AG10803 (cell line): ENCODE results near the gene SLC9B1.
"Not testable (repeated sequence)": the region's sequence is repeated elsewhere in the genome, so short reads cannot be mapped to it uniquely, and the experiment has no call there.

Experiments used
- DNase-seq: peaks from one replicate; pipeline ENCODE4 v3.0.0; 2010; ENCODE audit warnings: low read depth
- H3K4me3 ChIP-seq: 2 replicates; pipeline ENCODE4 v1.5.1; 2011; ENCODE audit warnings: mild to moderate bottlenecking, low read length, control low read depth
- TF ChIP-seq, protein P1 (sequence below): conservative IDR thresholded peaks from 2 replicates; pipeline ENCODE4 v1.5.1; 2011; ENCODE audit warnings: mild to moderate bottlenecking, low read length, control low read depth, inconsistent platforms

The SLC9B1 gene

DNA sequence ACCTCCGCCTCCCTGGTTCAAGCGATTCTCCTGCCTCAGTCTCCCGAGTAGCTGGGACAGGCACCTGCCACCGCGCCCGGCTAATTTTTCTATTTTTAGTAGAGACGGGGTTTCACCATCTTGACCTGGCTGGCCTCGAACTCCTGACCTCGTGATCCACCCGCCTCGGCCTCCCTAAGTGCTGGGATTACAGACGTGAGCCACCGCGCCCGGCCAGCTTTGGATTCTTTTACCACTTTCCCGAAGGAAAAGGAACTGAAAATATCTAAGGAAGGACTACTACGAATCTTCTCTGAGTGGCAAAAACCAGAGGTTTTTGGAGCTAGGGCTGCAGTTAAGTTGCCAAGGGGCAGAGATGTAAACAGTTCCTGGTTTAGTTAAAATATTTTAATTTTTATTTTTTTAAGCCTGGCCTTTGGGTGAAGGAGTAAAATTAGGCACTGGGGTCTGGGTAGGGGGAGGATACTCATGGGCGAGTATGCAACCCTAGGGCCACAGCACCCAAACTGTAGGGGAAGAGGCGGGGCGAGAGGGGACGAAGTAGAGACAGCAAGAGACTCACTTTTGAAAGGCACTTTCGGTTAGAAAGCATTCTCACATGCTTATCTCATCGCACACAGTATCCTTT, 151.2 kb downstream of the SLC9B1 start:
- no peak for DNase-seq
- TF ChIP-seq, protein P1, sequence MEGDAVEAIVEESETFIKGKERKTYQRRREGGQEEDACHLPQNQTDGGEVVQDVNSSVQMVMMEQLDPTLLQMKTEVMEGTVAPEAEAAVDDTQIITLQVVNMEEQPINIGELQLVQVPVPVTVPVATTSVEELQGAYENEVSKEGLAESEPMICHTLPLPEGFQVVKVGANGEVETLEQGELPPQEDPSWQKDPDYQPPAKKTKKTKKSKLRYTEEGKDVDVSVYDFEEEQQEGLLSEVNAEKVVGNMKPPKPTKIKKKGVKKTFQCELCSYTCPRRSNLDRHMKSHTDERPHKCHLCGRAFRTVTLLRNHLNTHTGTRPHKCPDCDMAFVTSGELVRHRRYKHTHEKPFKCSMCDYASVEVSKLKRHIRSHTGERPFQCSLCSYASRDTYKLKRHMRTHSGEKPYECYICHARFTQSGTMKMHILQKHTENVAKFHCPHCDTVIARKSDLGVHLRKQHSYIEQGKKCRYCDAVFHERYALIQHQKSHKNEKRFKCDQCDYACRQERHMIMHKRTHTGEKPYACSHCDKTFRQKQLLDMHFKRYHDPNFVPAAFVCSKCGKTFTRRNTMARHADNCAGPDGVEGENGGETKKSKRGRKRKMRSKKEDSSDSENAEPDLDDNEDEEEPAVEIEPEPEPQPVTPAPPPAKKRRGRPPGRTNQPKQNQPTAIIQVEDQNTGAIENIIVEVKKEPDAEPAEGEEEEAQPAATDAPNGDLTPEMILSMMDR = no peak
- H3K4me3 ChIP-seq = peak overlapping the region; percentile 68

DNA sequence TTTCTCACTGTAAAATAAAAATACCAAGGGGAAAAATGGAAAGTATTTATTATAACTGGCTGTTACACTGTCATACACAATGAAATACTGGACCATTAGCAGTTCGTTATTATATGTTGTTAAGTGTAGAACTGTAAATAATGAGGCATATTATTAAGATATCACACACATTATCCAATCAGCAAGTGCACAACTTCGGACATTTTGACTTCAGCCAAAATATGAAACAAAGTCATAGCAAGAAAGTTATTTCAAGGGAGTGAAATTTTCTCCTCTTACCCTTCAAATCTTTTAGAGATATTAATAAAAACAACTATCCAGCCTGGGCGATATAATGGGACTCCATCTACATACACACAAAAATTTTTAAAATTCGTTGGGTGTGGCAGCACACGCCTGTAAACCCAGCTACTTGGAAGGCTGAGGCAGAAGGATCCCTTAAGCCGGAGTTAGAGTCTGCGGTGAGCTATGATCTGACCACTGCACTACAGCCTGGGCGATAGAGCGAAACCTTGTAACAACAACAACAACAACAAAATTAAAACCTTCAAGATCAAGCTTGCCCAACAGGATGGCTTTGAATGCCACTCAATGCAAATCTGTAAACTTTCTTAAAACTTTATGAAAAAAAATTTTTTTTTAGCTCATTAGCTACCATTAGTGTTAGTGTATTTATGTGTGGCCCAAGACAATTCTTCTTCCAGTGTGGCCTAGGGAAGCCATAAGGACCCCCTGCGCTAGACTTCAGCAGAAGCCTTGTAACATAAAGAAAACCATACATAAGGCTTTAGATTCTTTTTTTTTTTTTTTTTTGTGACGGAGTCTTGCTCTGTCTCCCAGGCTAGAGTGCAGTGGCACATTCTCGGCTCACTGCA, 152.0 kb downstream of the SLC9B1 start:
- H3K4me3 ChIP-seq = peak overlapping the region; percentile 68
- no peak for DNase-seq
- TF ChIP-seq, protein P1 = no peak

DNA sequence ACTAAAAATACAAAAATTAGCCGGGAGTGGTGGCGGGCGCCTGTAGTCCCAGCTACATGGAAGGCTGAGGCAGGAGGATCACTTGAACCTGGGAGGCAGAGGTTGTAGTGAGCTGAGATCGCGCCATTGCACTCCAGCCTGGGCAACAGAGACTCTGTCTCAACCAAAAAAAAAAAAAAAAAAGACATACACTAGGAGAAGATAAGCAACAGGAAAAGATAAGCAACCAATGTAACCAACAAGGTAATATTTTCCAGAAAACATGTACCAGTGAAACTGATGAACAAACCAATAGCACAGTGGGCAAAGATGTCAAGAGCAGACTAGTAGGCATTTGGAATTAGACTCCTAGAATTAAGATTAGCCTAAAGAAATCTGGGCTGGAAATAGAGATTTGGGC, 154.2 kb downstream of the SLC9B1 start:
- not testable (repeated sequence) for H3K4me3 ChIP-seq, DNase-seq

DNA sequence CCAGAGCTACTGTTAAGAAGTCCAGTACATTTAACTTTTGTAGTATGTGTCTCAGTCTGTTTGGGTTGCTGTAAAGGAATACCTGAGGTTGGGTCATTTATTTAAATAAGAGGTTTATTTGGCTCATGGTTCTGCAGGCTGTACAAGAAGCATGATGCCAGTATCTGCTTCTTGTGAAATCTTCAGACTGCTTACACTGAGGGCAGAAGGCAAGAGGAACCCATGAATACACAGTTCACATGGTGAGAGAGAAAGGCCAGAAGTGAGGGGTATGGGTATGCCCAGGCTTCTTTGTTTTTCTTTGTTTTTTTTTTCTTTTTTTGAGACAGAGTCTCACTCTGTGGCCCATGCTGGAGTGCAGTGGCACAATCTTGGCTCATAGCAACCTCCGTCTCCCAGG, 156.8 kb downstream of the SLC9B1 start:
- TF ChIP-seq, protein P1 = no peak
- DNase-seq = no peak
- no peak overlapping the region for H3K4me3 ChIP-seq

DNA sequence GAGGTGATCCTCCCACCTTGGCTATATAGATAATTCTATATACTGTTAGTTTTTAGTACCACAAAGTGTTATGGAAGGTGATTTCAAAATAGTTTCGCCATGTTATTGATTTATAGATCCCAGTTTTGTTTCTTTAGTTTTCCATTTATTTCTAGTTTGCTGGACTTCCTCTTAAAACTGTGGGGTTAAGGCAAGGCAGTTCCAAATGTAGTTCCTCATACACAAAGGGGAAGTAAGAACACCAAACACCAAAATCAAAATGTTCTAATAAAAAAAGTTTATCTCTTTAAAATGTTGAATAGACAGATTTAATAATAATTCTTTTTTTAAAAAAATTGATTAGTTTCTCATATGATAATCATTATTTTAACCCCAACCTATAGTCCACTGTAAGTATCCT, 157.5 kb downstream of the SLC9B1 start:
- no peak overlapping the region for H3K4me3 ChIP-seq
- TF ChIP-seq, protein P1 = no peak
- DNase-seq = no peak

DNA sequence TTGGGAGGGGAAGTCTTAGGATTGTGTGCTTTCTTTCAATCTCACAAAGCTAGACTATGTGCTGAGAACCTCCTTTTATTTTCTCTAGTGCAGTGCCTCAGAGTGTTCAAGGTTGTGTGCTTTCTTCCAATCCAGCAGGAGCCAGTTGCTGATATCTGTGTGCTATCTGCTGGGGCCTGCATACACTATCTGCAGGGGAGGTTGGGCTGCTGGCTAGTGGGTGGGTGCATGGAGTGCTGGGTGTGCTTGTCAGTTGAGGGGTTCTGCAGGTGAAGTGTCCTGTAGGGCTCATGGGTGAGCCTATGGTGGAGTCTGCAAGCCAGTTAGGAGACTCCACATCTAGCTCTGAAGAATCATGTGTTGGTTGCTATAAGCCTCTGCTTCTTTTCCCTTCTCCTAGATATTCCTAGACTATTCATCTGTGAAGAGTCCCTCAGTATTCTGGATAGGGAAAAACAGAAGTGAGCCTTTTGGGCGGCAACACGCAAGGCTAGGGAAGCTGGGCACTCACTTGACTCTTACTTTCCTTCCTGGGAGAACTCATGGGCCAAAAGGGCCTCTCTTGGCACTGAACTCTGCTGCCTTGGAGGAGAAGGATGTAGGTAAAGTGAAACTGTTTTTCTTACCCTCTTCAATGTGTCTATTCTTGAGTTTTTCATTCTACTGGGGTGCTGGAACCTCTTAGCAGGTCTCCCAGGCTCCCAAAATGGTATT, 158.7 kb downstream of the SLC9B1 start:
- DNase-seq = no peak
- H3K4me3 ChIP-seq = no peak overlapping the region
- TF ChIP-seq, protein P1 = no peak

DNA sequence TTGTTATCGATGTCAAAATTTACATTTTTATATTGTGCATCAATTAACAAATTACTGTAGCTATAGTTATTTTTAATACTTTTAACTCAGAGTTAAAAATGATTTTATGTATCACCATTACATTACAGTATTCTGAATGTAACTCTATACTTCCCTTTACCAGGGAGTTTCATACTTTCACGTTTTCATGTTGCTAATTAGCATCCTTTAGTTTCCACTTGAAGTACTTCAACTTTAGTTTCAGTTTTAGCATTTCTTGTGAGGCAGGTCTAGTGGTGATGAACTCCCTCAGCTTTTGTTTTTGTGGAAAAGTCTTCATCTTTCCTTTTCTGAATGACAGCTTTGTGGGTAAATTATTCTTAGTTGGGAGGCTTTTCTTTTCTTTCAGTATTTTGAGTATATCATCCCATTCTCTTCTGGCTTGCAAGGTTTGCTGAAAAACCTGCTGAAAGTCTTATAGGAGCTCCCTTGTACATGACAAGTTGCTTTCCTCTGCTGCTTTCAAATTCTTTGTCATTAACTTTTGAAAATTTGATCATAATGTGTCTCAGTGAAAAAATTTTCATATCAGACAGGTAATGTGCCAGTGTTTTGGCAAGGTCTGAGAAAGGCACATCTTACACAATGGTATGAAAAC, 160.6 kb downstream of the SLC9B1 start:
- H3K4me3 ChIP-seq = no peak overlapping the region
- no peak for DNase-seq
- TF ChIP-seq, protein P1 = no peak
